PC-9 (cell line): Measurements from ENCODE around the gene DUSP16. TPM values are rescaled to one million over a fixed set of nuclear protein-coding genes. Genes with fewer than 3 reads are reported as not detected.

Experiments
- BruUV-seq: library from RNA; stranded (reverse); fragments of 400-500 nt; replicated peaks from 2 replicates; lab custom pipeline; 2021; lab: Mats Ljungman, UMichigan
- CTCF ChIA-PET: fragments of 300-600 bp; sonication (Branson Sonifier 250); formaldehyde crosslinking; loops from one replicate; lab custom pipeline; 2022; ENCODE audit warnings: antibody characterized with exemption; lab: Charles Lee
- POLR2A ChIA-PET: fragments of 300-600 bp; sonication (Branson Sonifier 250); formaldehyde crosslinking; loops from one replicate; lab custom pipeline; 2022; ENCODE audit warnings: antibody characterized with exemption; ENCODE audit not compliant: unreplicated experiment; lab: Charles Lee
- DNase-seq, 2 experiments: peaks; one replicate each; pipeline versions ENCODE4 v3.0.0 to v3.0.0-alpha.2; 2015 to 2022; ENCODE audit warnings: mixed read lengths in 1 of 2
- H2AFZ ChIP-seq: fragments of 200-600 bp; sonication (generic); 2 replicates; pipeline ENCODE4 v1.8.1; 2017; ENCODE audit warnings: antibody characterized with exemption
- H3F3A ChIP-seq: fragments of 200-600 bp; sonication (generic); 2 replicates; pipeline ENCODE4 v1.8.1; 2017; ENCODE audit warnings: antibody characterized with exemption, mild to moderate bottlenecking, low read depth; ENCODE audit not compliant: insufficient read depth
- H3K27ac ChIP-seq: fragments of 200-600 bp; sonication (generic); 2 replicates; pipeline ENCODE4 v1.6.1; 2016; ENCODE audit warnings: mixed run types
- H3K27me3 ChIP-seq: fragments of 200-600 bp; sonication (generic); 2 replicates; pipeline ENCODE4 v1.6.1; 2016; ENCODE audit warnings: low read depth, mixed run types; ENCODE audit not compliant: insufficient read depth
- H3K36me3 ChIP-seq: fragments of 200-600 bp; sonication (generic); 2 replicates; pipeline ENCODE4 v1.6.1; 2016; ENCODE audit warnings: low read depth, mixed run types
- H3K4me1 ChIP-seq: fragments of 200-600 bp; sonication (generic); replicated peaks from 2 replicates; pipeline ENCODE4 v1.6.1; 2016; ENCODE audit warnings: mixed run types; ENCODE audit not compliant: insufficient read depth
- H3K4me2 ChIP-seq: fragments of 200-600 bp; sonication (generic); 2 replicates; pipeline ENCODE4 v1.6.1; 2017; ENCODE audit warnings: mixed run types
- H3K4me3 ChIP-seq: fragments of 200-600 bp; sonication (generic); 2 replicates; pipeline ENCODE4 v1.6.1; 2016; ENCODE audit warnings: mixed run types
- H3K79me2 ChIP-seq: fragments of 200-600 bp; sonication (generic); 2 replicates; pipeline ENCODE4 v1.6.1; 2017; ENCODE audit warnings: low read depth, mixed run types
- H3K9me2 ChIP-seq: fragments of 200-600 bp; sonication (generic); 2 replicates; pipeline ENCODE4 v1.8.1; 2017; ENCODE audit warnings: mild to moderate bottlenecking; ENCODE audit not compliant: insufficient read depth
- H3K9me3 ChIP-seq: fragments of 200-600 bp; sonication (generic); 2 replicates; pipeline ENCODE4 v1.8.1; 2016; ENCODE audit warnings: low read depth; ENCODE audit not compliant: insufficient read depth
- H4K20me1 ChIP-seq: fragments of 200-600 bp; sonication (generic); 2 replicates; pipeline ENCODE4 v1.8.1; 2017; ENCODE audit not compliant: insufficient read depth
- CTCF ChIP-seq: fragments of 200-600 bp; sonication (generic); conservative IDR thresholded peaks from 2 replicates; pipeline ENCODE4 v1.6.1; 2017; ENCODE audit warnings: mixed run types, antibody characterized with exemption, mild to moderate bottlenecking, moderate library complexity
- EZH2 ChIP-seq: fragments of 200-600 bp; sonication (generic); IDR thresholded peaks from 2 replicates; pipeline ENCODE4 v1.8.0; 2017; ENCODE audit warnings: antibody characterized with exemption, low read depth
- intact Hi-C: fragments of 100-400 bp; cut with micrococcal nuclease; formaldehyde crosslinking; loops from one replicate; pipeline ENCODE4 v1.10.0; 2022; ENCODE audit not compliant: unreplicated experiment
- total RNA-seq: library from RNA; stranded (reverse); gene quantifications from 2 replicates; pipeline ENCODE4 v1.2.3, GENCODE V29; 2021

The DUSP16 gene
- total RNA-seq, 1 experiment from 2014 or later = 24.8 TPM

GRCh38 chr12:12587878-12588277, 25.2 kb upstream of the DUSP16 start:
- peaks cover 33% of the 10 kb centered on the region for H3F3A ChIP-seq
- no peak for TF ChIP-seq CTCF
- no peak for TF ChIP-seq EZH2
- peak overlapping the region; percentile 49 for H3K4me2 ChIP-seq
- H3K79me2 ChIP-seq = no peaks in the 10 kb centered on the region
- peak overlapping the region; percentile 56 for H3K27ac ChIP-seq
- H3K4me3 ChIP-seq = no peak overlapping the region
- intact Hi-C loops = loop anchor here (2.0 kb wide), 1 partner anchor 19 kb away; no protein-coding TSS in a partner anchor
- no peaks in the 10 kb centered on the region for H3K36me3 ChIP-seq
- H2AFZ ChIP-seq = no peak overlapping the region
- no peaks in the 10 kb centered on the region for H3K9me2 ChIP-seq
- H4K20me1 ChIP-seq = no peaks in the 10 kb centered on the region
- BruUV-seq = no TSS peak
- H3K9me3 ChIP-seq = no peaks in the 10 kb centered on the region
- H3K27me3 ChIP-seq = no peaks in the 10 kb centered on the region
- no peak for DNase-seq
- CTCF ChIA-PET = interaction anchor here (0.6 to 1.0 kb wide), 4 partner anchors 24 to 920 kb away, joined by 3 to 12 read pairs (median 7); no protein-coding TSS in a partner anchor
- H3K4me1 ChIP-seq = peaks cover 71% of the 10 kb centered on the region
- POLR2A ChIA-PET = interaction anchor here (0.7 kb wide), 1 partner anchor 34 kb away, joined by 10 read pairs; no protein-coding TSS in a partner anchor

DNA sequence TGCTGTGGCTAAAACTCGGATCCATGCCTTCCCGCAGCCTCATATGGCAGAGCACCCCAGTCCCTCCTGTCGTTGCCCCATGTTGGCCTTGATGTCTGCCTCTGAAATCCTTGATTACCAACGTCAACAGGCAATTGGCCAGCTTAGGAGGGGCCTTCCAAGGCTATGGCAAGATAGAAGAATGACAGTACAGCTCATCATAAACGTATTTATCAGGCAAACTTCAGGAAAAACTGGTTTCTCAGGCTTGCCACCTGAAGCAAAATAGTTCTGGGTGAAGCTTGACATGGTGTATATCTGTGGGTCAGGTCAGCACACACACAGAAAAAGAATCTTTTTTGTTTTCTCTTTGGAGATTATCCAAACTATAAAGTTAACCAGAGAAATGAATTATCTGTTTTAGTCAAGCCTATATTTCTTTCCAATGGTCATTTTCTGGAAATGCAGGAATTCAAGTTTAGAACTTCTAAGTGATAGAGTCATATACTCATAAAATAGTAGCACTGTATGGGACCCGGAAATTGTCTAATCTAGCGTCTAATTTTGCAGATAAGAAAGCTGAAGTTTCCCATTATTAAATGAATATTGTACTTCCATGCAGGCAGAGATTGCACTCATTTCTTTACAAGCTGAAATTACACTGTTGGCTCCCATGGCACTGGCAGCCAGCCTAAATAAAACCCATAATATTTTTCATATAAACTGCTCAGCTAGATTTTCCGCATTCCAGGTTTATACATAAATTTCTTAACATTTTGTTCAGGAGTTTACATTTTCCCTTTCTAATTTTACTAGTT, 24.4 kb upstream of the DUSP16 start:
- POLR2A ChIA-PET = interaction anchor here (0.5 to 0.9 kb wide), 5 partner anchors 19 to 1684 kb away, joined by 4 to 10 read pairs (median 7); no protein-coding TSS in a partner anchor
- CTCF ChIA-PET = interaction anchor here (0.6 to 1.1 kb wide), 4 partner anchors 23 to 110 kb away, joined by 3 to 4 read pairs (median 3); partner anchors contain the start of gene DUSP16
- H3K27me3 ChIP-seq = no peaks in the 10 kb centered on the region
- intact Hi-C loops = loop anchor here (2.0 kb wide), 1 partner anchor 20 kb away; no protein-coding TSS in a partner anchor
- H3K4me2 ChIP-seq = peak overlapping the region; percentile 49
- H3K4me1 ChIP-seq = peaks cover 70% of the 10 kb centered on the region
- TF ChIP-seq EZH2 (no peak), CTCF (no peak)
- no peaks in the 10 kb centered on the region for H3K9me2 ChIP-seq
- H3K36me3 ChIP-seq = no peaks in the 10 kb centered on the region
- no peaks in the 10 kb centered on the region for H3K9me3 ChIP-seq
- H3F3A ChIP-seq = peaks cover 39% of the 10 kb centered on the region
- H3K79me2 ChIP-seq = no peaks in the 10 kb centered on the region
- no peak overlapping the region for H2AFZ ChIP-seq
- H3K27ac ChIP-seq = peak overlapping the region; percentile 56
- DNase-seq = peak; percentile 49 to 88
- peak overlapping the region; percentile 1; the same call in 1 of the 2 replicates for H3K4me3 ChIP-seq
- H4K20me1 ChIP-seq = no peaks in the 10 kb centered on the region
- no TSS peak for BruUV-seq

GRCh38 chr12:12585115-12585863, 22.6 kb upstream of the DUSP16 start:
- Histone ChIP-seq H3K9me2 (no peaks in the 10 kb centered on the region), H3K27ac (peak overlapping the region; percentile 56), H4K20me1 (no peaks in the 10 kb centered on the region), H3K79me2 (no peaks in the 10 kb centered on the region), H3K36me3 (no peaks in the 10 kb centered on the region), H3K4me3 (no peak overlapping the region), H3K9me3 (no peaks in the 10 kb centered on the region), H3K27me3 (no peaks in the 10 kb centered on the region), H3K4me1 (peaks cover 70% of the 10 kb centered on the region), H2AFZ (no peak overlapping the region), H3K4me2 (peak overlapping the region; percentile 49), H3F3A (peaks cover 41% of the 10 kb centered on the region)
- intact Hi-C loops = loop anchor here (1.0 kb wide), 1 partner anchor 26 kb away; the partner anchor contains the start of gene CREBL2
- no peak for TF ChIP-seq CTCF
- no peak for TF ChIP-seq EZH2
- ChIA-PET POLR2A (no interaction called here), CTCF (interaction anchor here (0.6 to 0.8 kb wide), 3 partner anchors 9 to 956 kb away, joined by 5 read pairs; no protein-coding TSS in a partner anchor)
- no TSS peak for BruUV-seq
- peak; percentile 29 to 71 for DNase-seq
